ENCODE data around the gene RBM39.

- TF ChIP-seq EZH2 (IDR thresholded peaks at IDR 0.05; ENCODE audit: insufficient read depth, low read length) = no peak
- TF ChIP-seq, protein P1, sequence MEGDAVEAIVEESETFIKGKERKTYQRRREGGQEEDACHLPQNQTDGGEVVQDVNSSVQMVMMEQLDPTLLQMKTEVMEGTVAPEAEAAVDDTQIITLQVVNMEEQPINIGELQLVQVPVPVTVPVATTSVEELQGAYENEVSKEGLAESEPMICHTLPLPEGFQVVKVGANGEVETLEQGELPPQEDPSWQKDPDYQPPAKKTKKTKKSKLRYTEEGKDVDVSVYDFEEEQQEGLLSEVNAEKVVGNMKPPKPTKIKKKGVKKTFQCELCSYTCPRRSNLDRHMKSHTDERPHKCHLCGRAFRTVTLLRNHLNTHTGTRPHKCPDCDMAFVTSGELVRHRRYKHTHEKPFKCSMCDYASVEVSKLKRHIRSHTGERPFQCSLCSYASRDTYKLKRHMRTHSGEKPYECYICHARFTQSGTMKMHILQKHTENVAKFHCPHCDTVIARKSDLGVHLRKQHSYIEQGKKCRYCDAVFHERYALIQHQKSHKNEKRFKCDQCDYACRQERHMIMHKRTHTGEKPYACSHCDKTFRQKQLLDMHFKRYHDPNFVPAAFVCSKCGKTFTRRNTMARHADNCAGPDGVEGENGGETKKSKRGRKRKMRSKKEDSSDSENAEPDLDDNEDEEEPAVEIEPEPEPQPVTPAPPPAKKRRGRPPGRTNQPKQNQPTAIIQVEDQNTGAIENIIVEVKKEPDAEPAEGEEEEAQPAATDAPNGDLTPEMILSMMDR (IDR thresholded peaks at IDR 0.05; ENCODE audit: insufficient read depth, low read depth, low read length) = no peak
Measured at GRCh38 chr20:35695978-35696377, 46.1 kb downstream of the RBM39 start.
